A673 (cell line): ENCODE data around the gene SKA1.

ENCODE experiments used
- EZH2 ChIP-seq: fragments of 200-600 bp; sonication (generic); IDR thresholded peaks from 2 replicates; pipeline ENCODE4 v1.6.1; 2017; ENCODE audit warnings: borderline replicate concordance, low read depth, mild to moderate bottlenecking, mixed read lengths, antibody characterized with exemption, low read length; ENCODE audit not compliant: poor library complexity, severe bottlenecking
- TF ChIP-seq, protein P1 (sequence below): fragments of 300-800, 200-600 bp; sonication (generic); conservative IDR thresholded peaks from 2 replicates; pipeline ENCODE4 v1.5.1; 2017; ENCODE audit warnings: low read depth, mild to moderate bottlenecking, antibody characterized with exemption, low read length, moderate library complexity, mixed read lengths

DNA sequence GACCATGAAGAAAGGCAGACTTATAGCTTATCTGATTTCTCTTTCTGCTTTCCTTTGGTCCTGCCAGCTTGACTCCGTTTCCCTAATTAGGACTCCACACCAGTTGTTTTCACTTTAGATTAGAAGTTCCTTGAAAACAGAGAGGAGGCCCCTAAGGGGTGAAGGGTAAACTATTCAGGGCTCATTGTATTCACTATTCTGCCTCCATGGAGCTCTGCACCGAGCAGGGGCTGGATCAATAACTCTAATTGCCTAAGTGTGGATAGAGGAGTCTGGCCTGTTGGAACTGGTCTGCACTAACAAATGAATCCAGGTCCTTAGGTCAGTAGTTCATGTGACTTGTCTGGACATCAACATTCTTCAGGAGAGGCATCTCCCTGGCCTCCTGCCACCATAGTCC lies 36.1 kb upstream of the SKA1 start:
- TF ChIP-seq, protein P1, sequence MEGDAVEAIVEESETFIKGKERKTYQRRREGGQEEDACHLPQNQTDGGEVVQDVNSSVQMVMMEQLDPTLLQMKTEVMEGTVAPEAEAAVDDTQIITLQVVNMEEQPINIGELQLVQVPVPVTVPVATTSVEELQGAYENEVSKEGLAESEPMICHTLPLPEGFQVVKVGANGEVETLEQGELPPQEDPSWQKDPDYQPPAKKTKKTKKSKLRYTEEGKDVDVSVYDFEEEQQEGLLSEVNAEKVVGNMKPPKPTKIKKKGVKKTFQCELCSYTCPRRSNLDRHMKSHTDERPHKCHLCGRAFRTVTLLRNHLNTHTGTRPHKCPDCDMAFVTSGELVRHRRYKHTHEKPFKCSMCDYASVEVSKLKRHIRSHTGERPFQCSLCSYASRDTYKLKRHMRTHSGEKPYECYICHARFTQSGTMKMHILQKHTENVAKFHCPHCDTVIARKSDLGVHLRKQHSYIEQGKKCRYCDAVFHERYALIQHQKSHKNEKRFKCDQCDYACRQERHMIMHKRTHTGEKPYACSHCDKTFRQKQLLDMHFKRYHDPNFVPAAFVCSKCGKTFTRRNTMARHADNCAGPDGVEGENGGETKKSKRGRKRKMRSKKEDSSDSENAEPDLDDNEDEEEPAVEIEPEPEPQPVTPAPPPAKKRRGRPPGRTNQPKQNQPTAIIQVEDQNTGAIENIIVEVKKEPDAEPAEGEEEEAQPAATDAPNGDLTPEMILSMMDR: no peak
- TF ChIP-seq EZH2: no peak
